IMR-90 (cell line): ENCODE results near the gene PXT1. TPM values are rescaled to one million over a fixed set of nuclear protein-coding genes. Genes with fewer than 3 reads are reported as not detected.
A peak's percentile ranks its signal among the peaks of the same experiment; 100 is the strongest.

ENCODE experiments used
- ATAC-seq: fragments of 200-7000 bp; cut with Tn5 transposase; 2 replicates; pipeline ENCODE4 v1.9.1; 2020; ENCODE audit warnings: low read depth, mild to moderate bottlenecking, moderate library complexity
- BruUV-seq: library from RNA; stranded (reverse); fragments of 400-500 nt; replicated peaks from 2 replicates; lab custom pipeline; 2021; lab: Mats Ljungman, UMichigan
- CTCF ChIA-PET: fragments of 300-600 bp; formaldehyde crosslinking; extraction: SDS; loops from one replicate; lab custom pipeline; 2021; ENCODE audit warnings: antibody characterized with exemption; lab: Yijun Ruan, JAX
- POLR2A ChIA-PET: fragments of 300-600 bp; sonication (Branson Sonifier 250); formaldehyde crosslinking; loops from one replicate; lab custom pipeline; 2022; ENCODE audit warnings: antibody characterized with exemption; ENCODE audit not compliant: unreplicated experiment; lab: Charles Lee
- DNase-seq: peaks from one replicate; pipeline ENCODE4 v3.0.0; 2013
- H2AFZ ChIP-seq: replicated peaks from 2 replicates; pipeline ENCODE3; 2013; ENCODE audit warnings: low read length, mild to moderate bottlenecking; ENCODE audit not compliant: poor library complexity
- H2AK5ac ChIP-seq: 2 replicates; pipeline ENCODE4 v1.6.1; 2013; ENCODE audit warnings: low read depth, low read length, inconsistent platforms
- H2AK9ac ChIP-seq: replicated peaks from 2 replicates; pipeline ENCODE3; 2013; ENCODE audit warnings: mild to moderate bottlenecking, low read depth, low read length, moderate library complexity; ENCODE audit not compliant: poor library complexity
- H2BK120ac ChIP-seq: 2 replicates; pipeline ENCODE4 v1.6.1; 2013; ENCODE audit warnings: low read depth, low read length, inconsistent platforms
- H2BK15ac ChIP-seq: 3 replicates; pipeline ENCODE4 v1.6.1; 2013; ENCODE audit warnings: low read depth, low read length, inconsistent platforms
- H2BK20ac ChIP-seq: 2 replicates; pipeline ENCODE4 v1.6.1; 2013; ENCODE audit warnings: low read depth, mild to moderate bottlenecking, inconsistent platforms, low read length, moderate library complexity
- H2BK5ac ChIP-seq: 2 replicates; pipeline ENCODE4 v1.6.1; 2013; ENCODE audit warnings: mild to moderate bottlenecking, low read depth, low read length, inconsistent platforms; ENCODE audit not compliant: poor library complexity, severe bottlenecking
- H3K14ac ChIP-seq: replicated peaks from 2 replicates; pipeline ENCODE4 v1.6.1; 2013; ENCODE audit warnings: low read depth, low read length, inconsistent platforms
- H3K18ac ChIP-seq: 2 replicates; pipeline ENCODE4 v1.6.1; 2013; ENCODE audit warnings: low read depth, low read length, control low read depth
- H3K23ac ChIP-seq: 2 replicates; pipeline ENCODE4 v1.6.1; 2013; ENCODE audit warnings: low read depth, low read length, inconsistent platforms
- H3K27ac ChIP-seq: 2 replicates; pipeline ENCODE4 v1.5.1; 2013; ENCODE audit warnings: mild to moderate bottlenecking, control low read depth, low read length; ENCODE audit not compliant: insufficient read depth
- H3K27me3 ChIP-seq: 2 replicates; pipeline ENCODE4 v1.6.1; 2013; ENCODE audit warnings: low read length; ENCODE audit not compliant: control insufficient read depth, insufficient read depth
- H3K36me3 ChIP-seq: 2 replicates; pipeline ENCODE4 v1.6.1; 2013; ENCODE audit warnings: low read length, mixed read lengths; ENCODE audit not compliant: control insufficient read depth, insufficient read depth
- H3K4ac ChIP-seq: 2 replicates; pipeline ENCODE4 v1.6.1; 2013; ENCODE audit warnings: low read depth, low read length, inconsistent platforms
- H3K4me1 ChIP-seq: 2 replicates; pipeline ENCODE4 v1.6.1; 2013; ENCODE audit warnings: low read length, mixed read lengths; ENCODE audit not compliant: control insufficient read depth, insufficient read depth
- H3K4me2 ChIP-seq: 2 replicates; pipeline ENCODE4 v1.6.1; 2013; ENCODE audit warnings: low read depth, mild to moderate bottlenecking, control low read depth, low read length, moderate library complexity
- H3K4me3 ChIP-seq: 2 replicates; pipeline ENCODE4 v1.5.1; 2013; ENCODE audit warnings: low read depth, mild to moderate bottlenecking, control low read depth, low read length, moderate library complexity; ENCODE audit not compliant: insufficient read depth
- H3K56ac ChIP-seq: 2 replicates; pipeline ENCODE4 v1.6.1; 2013; ENCODE audit warnings: low read length, inconsistent platforms; ENCODE audit not compliant: insufficient read depth; ENCODE audit errors: extremely low read depth
- H3K79me1 ChIP-seq, 2 experiments: 2 replicates each; pipeline ENCODE4 v1.6.1; 2013; ENCODE audit warnings: low read length in 2 of 2, inconsistent platforms in 1 of 2, low read depth in 1 of 2
- H3K9ac ChIP-seq: 2 replicates; pipeline ENCODE4 v1.6.1; 2013; ENCODE audit warnings: low read depth, low read length, control low read depth
- H3K9me1 ChIP-seq: 2 replicates; pipeline ENCODE4 v1.6.1; 2013; ENCODE audit warnings: low read length, inconsistent platforms; ENCODE audit not compliant: insufficient read depth
- H3K9me3 ChIP-seq: 2 replicates; pipeline ENCODE4 v1.6.1; 2013; ENCODE audit warnings: low read length; ENCODE audit not compliant: control insufficient read depth, insufficient read depth
- H4K20me1 ChIP-seq: 2 replicates; pipeline ENCODE4 v1.6.1; 2013; ENCODE audit warnings: low read length, inconsistent platforms; ENCODE audit not compliant: insufficient read depth
- H4K5ac ChIP-seq: 2 replicates; pipeline ENCODE4 v1.6.1; 2013; ENCODE audit warnings: mild to moderate bottlenecking, low read depth, low read length, control low read depth
- H4K8ac ChIP-seq, 2 experiments: 2 replicates each; pipeline ENCODE4 v1.6.1; 2013; ENCODE audit warnings: low read depth in 2 of 2, low read length in 2 of 2, control low read depth in 1 of 2, inconsistent platforms in 1 of 2
- H4K91ac ChIP-seq: 2 replicates; pipeline ENCODE4 v1.6.1; 2013; ENCODE audit warnings: low read depth, low read length, inconsistent platforms; ENCODE audit not compliant: insufficient read depth
- BHLHE40 ChIP-seq: fragments of 150-350 bp; IDR thresholded peaks from 2 replicates; pipeline ENCODE4 v1.6.1; 2016; ENCODE audit warnings: mild to moderate bottlenecking, low read depth, low read length
- CEBPB ChIP-seq: IDR thresholded peaks from 2 replicates; pipeline ENCODE4 v1.6.1; 2012; ENCODE audit warnings: low read depth, low read length, improper control_type of control experiment
- CHD1 ChIP-seq: IDR thresholded peaks from 2 replicates; pipeline ENCODE4 v1.6.1; 2012; ENCODE audit warnings: low read depth, low read length, improper control_type of control experiment
- CTCF ChIP-seq: conservative IDR thresholded peaks from 2 replicates; pipeline ENCODE4 v1.5.1; 2012; ENCODE audit warnings: mild to moderate bottlenecking, low read depth, low read length, improper control_type of control experiment
- FOS ChIP-seq: fragments of 150-350 bp; IDR thresholded peaks from 2 replicates; pipeline ENCODE4 v1.6.1; 2016; ENCODE audit warnings: low read depth, low read length
- MAFK ChIP-seq: IDR thresholded peaks from 2 replicates; pipeline ENCODE4 v1.6.1; 2012; ENCODE audit warnings: low read depth, low read length, improper control_type of control experiment
- MAZ ChIP-seq: IDR thresholded peaks from 2 replicates; pipeline ENCODE4 v1.6.1; 2012; ENCODE audit warnings: low read depth, mild to moderate bottlenecking, low read length, improper control_type of control experiment, moderate library complexity, borderline replicate concordance
- MXI1 ChIP-seq: IDR thresholded peaks from 2 replicates; pipeline ENCODE4 v1.6.1; 2012; ENCODE audit warnings: low read depth, mild to moderate bottlenecking, low read length, moderate library complexity, borderline replicate concordance
- NFE2L2 ChIP-seq: fragments of 150-350 bp; IDR thresholded peaks from 2 replicates; pipeline ENCODE4 v1.6.1; 2016; ENCODE audit warnings: low read depth, mild to moderate bottlenecking, low read length
- POLR2A ChIP-seq: IDR thresholded peaks from 2 replicates; pipeline ENCODE4 v1.6.1; 2012; ENCODE audit warnings: mild to moderate bottlenecking, low read depth, low read length
- RCOR1 ChIP-seq: IDR thresholded peaks from 2 replicates; pipeline ENCODE4 v1.6.1; 2012; ENCODE audit warnings: mild to moderate bottlenecking, low read length, improper control_type of control experiment; ENCODE audit not compliant: insufficient replicate concordance
- RFX5 ChIP-seq: IDR thresholded peaks from 2 replicates; pipeline ENCODE4 v1.8.0; 2012; ENCODE audit warnings: low read depth, mild to moderate bottlenecking, low read length, moderate library complexity
- SMC3 ChIP-seq: fragments of 150-350 bp; IDR thresholded peaks from 2 replicates; pipeline ENCODE4 v1.6.1; 2016; ENCODE audit warnings: low read depth, mild to moderate bottlenecking, antibody characterized with exemption, low read length, moderate library complexity
- whole genome bisulfite sequencing, 2 experiments: methylation state at CpG; one replicate each; pipeline versions ENCODE4 v1.1.5 to v1.1.7; 2013; ENCODE audit warnings: missing lambda C conversion rate in 2 of 2; ENCODE audit not compliant: insufficient read length in 1 of 2; ENCODE audit errors: extremely low coverage in 2 of 2; 5-methylcytosine and 5-hydroxymethylcytosine counted together
- dilution Hi-C: fragments of 300-500 bp; cut with HindIII; formaldehyde crosslinking; loops from one replicate; pipeline ENCODE4 v1.14.3; 2018; ENCODE audit warnings: low sequenced_read_pairs; ENCODE audit not compliant: unreplicated experiment
- in situ Hi-C: fragments of 300-500 bp; cut with MboI; formaldehyde crosslinking; loops from 3 replicates; pipeline ENCODE4 v1.14.3; 2019; ENCODE audit warnings: low sequenced_read_pairs, inconsistent platforms, mixed read lengths
- intact Hi-C: fragments of 100-400 bp; cut with micrococcal nuclease; formaldehyde crosslinking; loops from 2 replicates; pipeline ENCODE4 v1.10.0; 2022
- polyA plus RNA-seq, 3 experiments: library from polyadenylated mRNA; depleted of rRNA; stranded (reverse); fragments of >200 nt; gene quantifications; 2 replicates each; pipeline ENCODE4 v1.2.3, GENCODE V29; 2012; ENCODE audit warnings: low replicate concordance in 1 of 3
- total RNA-seq: library from RNA; depleted of rRNA; stranded (reverse); fragments of >200 nt; gene quantifications from 2 replicates; pipeline ENCODE4 v1.2.3, GENCODE V29; 2012
- TF ChIP-seq, protein P1 (sequence below): fragments of 150-350 bp; IDR thresholded peaks from 2 replicates; pipeline ENCODE4 v1.6.1; 2017; ENCODE audit warnings: mild to moderate bottlenecking, antibody characterized with exemption, low read length, low read depth

PXT1 gene
- total and polyA plus RNA-seq, 2 of the 4 experiments (the other 2 are of a cell fraction): not detected

DNA sequence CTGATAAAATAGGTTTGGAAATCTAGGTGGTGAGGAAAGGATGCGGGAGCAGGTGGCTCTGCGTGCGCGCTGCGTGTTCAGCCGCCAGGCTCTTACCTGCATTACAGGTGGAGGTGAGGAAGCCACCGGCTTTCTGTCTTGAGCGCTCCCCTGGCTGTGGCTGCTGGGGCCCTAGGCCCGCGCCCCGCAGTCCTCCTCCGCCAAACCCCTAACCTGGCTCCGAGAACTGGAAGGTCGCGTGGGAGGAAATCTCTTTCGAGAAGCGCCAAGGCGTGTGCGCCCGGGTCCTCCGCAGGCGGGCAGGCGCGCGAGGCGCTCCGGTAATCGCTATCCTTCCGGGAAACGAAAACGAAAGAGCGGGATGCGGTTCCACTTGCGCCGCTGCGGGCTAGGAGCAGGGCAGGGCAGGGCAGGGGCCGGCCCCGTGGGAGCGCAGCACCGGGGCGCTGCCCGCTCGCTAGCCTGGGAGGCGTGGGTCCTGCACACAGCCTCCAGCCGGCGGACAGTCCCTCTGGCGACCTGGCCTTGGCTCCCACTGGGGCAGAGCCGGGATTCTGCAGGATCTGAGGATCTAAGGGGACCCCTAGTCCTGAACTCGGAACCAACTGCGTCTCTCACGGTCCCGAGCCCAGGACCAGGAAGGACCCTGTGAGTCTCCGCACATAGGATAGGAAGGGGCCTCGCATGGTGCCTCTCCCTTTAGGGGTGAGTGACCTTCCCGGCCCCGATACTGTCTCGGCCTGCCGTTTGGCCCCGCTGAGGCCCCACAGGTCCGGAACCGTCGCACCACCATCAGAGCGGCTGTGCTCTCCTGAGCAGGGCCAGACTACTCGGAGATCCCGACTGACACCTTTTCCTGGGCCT is 55.0 kb downstream of the PXT1 start, which contains the start of gene ETV7:
Gene ETV7 (minus strand): TSS at position 230 of the 864 bp plus-strand sequence. CDS start 128 bp downstream, at position 102.
- intact Hi-C loops (no loop called here), in situ Hi-C loops (no loop called here), dilution Hi-C loops (no loop called here)
- H4K20me1 ChIP-seq: no peaks in the 10 kb centered on the region
- peak within 1 kb of the TSS; percentile 36 for H2BK120ac ChIP-seq
- H3K56ac ChIP-seq: peak within 1 kb of the TSS; percentile 59; the same call in 1 of the 2 replicates
- BruUV-seq: no TSS peak
- H3K9me3 ChIP-seq: no peaks in the 10 kb centered on the region
- peaks cover 45% of the 10 kb centered on the region for H3K27me3 ChIP-seq
- no peaks in the 10 kb centered on the region for H3K36me3 ChIP-seq
- peak within 1 kb of the TSS; percentile 37; the same call in 1 of the 2 replicates for H3K23ac ChIP-seq
- peak within 1 kb of the TSS; percentile 57; the same call in 1 of the 2 replicates for H4K91ac ChIP-seq
- H3K27ac ChIP-seq: 0 out of 2 replicates have a peak within 1 kb of the TSS, but pooled peaks have one; percentile 20
- H3K4ac ChIP-seq: peak within 1 kb of the TSS; percentile 39
- WGBS, 2 experiments: 15% methylated on average over 33 of the region's 65 CpGs; no CpG with 5 or more reads in 1 of the 2 experiments
- H2AK9ac ChIP-seq: peak within 1 kb of the TSS; percentile 67
- no peaks in the 10 kb centered on the region for H3K79me1 ChIP-seq
- peaks cover 6% of the 10 kb centered on the region; the same call in 1 of the 2 replicates for H3K4me1 ChIP-seq
- peak within 1 kb of the TSS; percentile 86 for H2AFZ ChIP-seq
- TF ChIP-seq CEBPB: no peak
- TF ChIP-seq RFX5: no peak
- TF ChIP-seq NFE2L2: no peak
- no peak for TF ChIP-seq RCOR1
- TF ChIP-seq SMC3: no peak
- no peak for TF ChIP-seq CTCF
- no peak for TF ChIP-seq CHD1
- no peak for TF ChIP-seq MAZ
- no peak for TF ChIP-seq FOS
- TF ChIP-seq, protein P1, sequence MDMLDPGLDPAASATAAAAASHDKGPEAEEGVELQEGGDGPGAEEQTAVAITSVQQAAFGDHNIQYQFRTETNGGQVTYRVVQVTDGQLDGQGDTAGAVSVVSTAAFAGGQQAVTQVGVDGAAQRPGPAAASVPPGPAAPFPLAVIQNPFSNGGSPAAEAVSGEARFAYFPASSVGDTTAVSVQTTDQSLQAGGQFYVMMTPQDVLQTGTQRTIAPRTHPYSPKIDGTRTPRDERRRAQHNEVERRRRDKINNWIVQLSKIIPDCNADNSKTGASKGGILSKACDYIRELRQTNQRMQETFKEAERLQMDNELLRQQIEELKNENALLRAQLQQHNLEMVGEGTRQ: no peak
- no peak for TF ChIP-seq MXI1
- no peak for TF ChIP-seq BHLHE40
- no peak for TF ChIP-seq POLR2A
- TF ChIP-seq MAFK: no peak
- POLR2A ChIA-PET: no interaction called here
- H2AK5ac ChIP-seq: peak within 1 kb of the TSS; percentile 24; the same call in 1 of the 2 replicates
- CTCF ChIA-PET: interaction anchor here (0.7 to 1.2 kb wide), 2 partner anchors 13 to 109 kb away, joined by 3 read pairs; no protein-coding TSS in a partner anchor
- ATAC-seq (peak; percentile 55), DNase-seq (peak; percentile 6)
- H2BK15ac ChIP-seq: peak within 1 kb of the TSS; percentile 56; the same call in 1 of the 3 replicates
- H2BK5ac ChIP-seq: peak within 1 kb of the TSS; percentile 16
- H3K9me1 ChIP-seq: no peaks in the 10 kb centered on the region; the same call in 1 of the 2 replicates
- H3K4me3 ChIP-seq: peak within 1 kb of the TSS; percentile 57
- peak within 1 kb of the TSS; percentile 62 for H3K14ac ChIP-seq
- H3K4me2 ChIP-seq: peak within 1 kb of the TSS; percentile 93
- peak within 1 kb of the TSS; percentile 38; the same call in 1 of the 2 replicates for H2BK20ac ChIP-seq
- H4K5ac ChIP-seq: peak within 1 kb of the TSS; percentile 66
- peak within 1 kb of the TSS; percentile 37 to 82 for H4K8ac ChIP-seq
- H3K18ac ChIP-seq: peak within 1 kb of the TSS; percentile 73
- H3K9ac ChIP-seq: peak within 1 kb of the TSS; percentile 49
